Tibial nerve (tissue), 4 donors: Measurements from ENCODE around the gene AEBP2. TPM values are rescaled to one million over a fixed set of nuclear protein-coding genes. Genes with fewer than 3 reads are reported as not detected.

Source experiments
- DNase-seq, 2 donors: peaks; one replicate each; pipeline ENCODE4 v3.0.0-alpha.2; 2019; ENCODE audit warnings: low spot score in 2 of 2
- H3K27ac ChIP-seq, 4 donors: fragments of 200-600 bp; sonication (generic) in 3 of 4; one replicate each; pipeline ENCODE4 v1.5.1; 2017 to 2019; ENCODE audit warnings: mild to moderate bottlenecking in 1 of 4
- H3K27me3 ChIP-seq, 2 donors: fragments of 200-600 bp; sonication (generic) in 1 of 2; one replicate each; pipeline versions ENCODE4 v1.5.1 to v1.6.0; 2017 to 2019
- H3K36me3 ChIP-seq, 3 donors: fragments of 200-600 bp; sonication (generic); one replicate each; pipeline ENCODE4 v1.5.1; 2018 to 2019
- H3K4me1 ChIP-seq, 4 donors: fragments of 200-600 bp; sonication (generic) in 3 of 4; one replicate each; pipeline ENCODE4 v1.5.1; 2017 to 2019
- H3K4me3 ChIP-seq, 4 donors: fragments of 200-600 bp; sonication (generic) in 3 of 4; one replicate each; pipeline ENCODE4 v1.5.1; 2017 to 2019; ENCODE audit warnings: mild to moderate bottlenecking in 1 of 4, moderate library complexity in 1 of 4
- H3K9me3 ChIP-seq, 4 donors: fragments of 200-600 bp; sonication (generic) in 3 of 4; one replicate each; pipeline ENCODE4 v1.5.1; 2017 to 2019
- EP300 ChIP-seq, 2 donors: sonication (generic); formaldehyde crosslinking; IDR thresholded peaks; one replicate each; pipeline ENCODE4 v1.6.1; 2017; ENCODE audit warnings: antibody characterized with exemption in 2 of 2, mild to moderate bottlenecking in 1 of 2
- POLR2A ChIP-seq, 2 donors: fragments of 450-650 bp; IDR thresholded peaks; one replicate each; pipeline ENCODE4 v1.6.1; 2017; ENCODE audit warnings: antibody characterized with exemption in 2 of 2, mild to moderate bottlenecking in 2 of 2, moderate library complexity in 2 of 2
- WGBS, 2 donors: methylation state at CpG; one replicate each; pipeline ENCODE4 v1.1.5; 2018; 5-methylcytosine and 5-hydroxymethylcytosine counted together
- total RNA-seq, 4 donors: library from RNA; depleted of rRNA; stranded (reverse); fragments of >200 nt; gene quantifications; one replicate each; pipeline ENCODE4 v1.1.0, GENCODE V29; 2016
- TF ChIP-seq, protein P1 (sequence below), 5 experiments: fragments of 200-600 bp in 3 of 5; fragments of 450-650 bp in 2 of 5; sonication (generic) in 3 of 5; IDR thresholded peaks; one replicate each; pipeline ENCODE4 v1.5.1; 2016 to 2019; ENCODE audit warnings: antibody characterized with exemption in 5 of 5, mild to moderate bottlenecking in 3 of 5, moderate library complexity in 2 of 5

The AEBP2 gene
- total RNA-seq, 4 donors from 2014 or later = 35.7 to 55.9 (median 45.7) TPM

DNA sequence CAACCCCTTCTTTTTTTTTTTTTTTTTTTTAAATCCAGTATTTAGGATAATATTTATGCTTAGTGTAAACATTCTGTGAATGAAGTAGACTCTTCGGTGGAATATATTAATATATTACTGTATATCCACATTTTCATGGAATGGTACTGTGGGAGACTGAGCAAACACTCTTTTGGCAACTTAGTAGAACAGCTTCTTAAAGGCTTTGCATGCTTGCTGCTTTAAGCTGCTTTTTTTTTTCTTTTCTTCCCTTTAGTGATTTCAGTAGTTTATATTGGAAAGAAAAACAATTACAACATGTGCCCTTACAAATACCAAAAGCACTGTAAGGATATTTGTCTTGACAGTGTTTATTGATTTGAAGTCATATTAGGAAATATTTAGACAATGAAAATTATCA, 78.9 kb downstream of the AEBP2 start:
- Histone ChIP-seq H3K27ac (no peak overlapping the region), H3K36me3 (peaks cover 0 to 18% (median 0%) of the 10 kb centered on the region in 3 donors), H3K9me3 (no peaks in the 10 kb centered on the region), H3K4me3 (no peak overlapping the region), H3K4me1 (peaks cover 0 to 34% (median 4%) of the 10 kb centered on the region in 4 donors), H3K27me3 (no peaks in the 10 kb centered on the region)
- WGBS, 2 donors = 52 to 57% methylated on average over 1 of the region's 1 CpG
- TF ChIP-seq EP300 (IDR thresholded peaks at IDR 0.05) (no peak), POLR2A (IDR thresholded peaks at IDR 0.05) (no peak)
- TF ChIP-seq, protein P1, sequence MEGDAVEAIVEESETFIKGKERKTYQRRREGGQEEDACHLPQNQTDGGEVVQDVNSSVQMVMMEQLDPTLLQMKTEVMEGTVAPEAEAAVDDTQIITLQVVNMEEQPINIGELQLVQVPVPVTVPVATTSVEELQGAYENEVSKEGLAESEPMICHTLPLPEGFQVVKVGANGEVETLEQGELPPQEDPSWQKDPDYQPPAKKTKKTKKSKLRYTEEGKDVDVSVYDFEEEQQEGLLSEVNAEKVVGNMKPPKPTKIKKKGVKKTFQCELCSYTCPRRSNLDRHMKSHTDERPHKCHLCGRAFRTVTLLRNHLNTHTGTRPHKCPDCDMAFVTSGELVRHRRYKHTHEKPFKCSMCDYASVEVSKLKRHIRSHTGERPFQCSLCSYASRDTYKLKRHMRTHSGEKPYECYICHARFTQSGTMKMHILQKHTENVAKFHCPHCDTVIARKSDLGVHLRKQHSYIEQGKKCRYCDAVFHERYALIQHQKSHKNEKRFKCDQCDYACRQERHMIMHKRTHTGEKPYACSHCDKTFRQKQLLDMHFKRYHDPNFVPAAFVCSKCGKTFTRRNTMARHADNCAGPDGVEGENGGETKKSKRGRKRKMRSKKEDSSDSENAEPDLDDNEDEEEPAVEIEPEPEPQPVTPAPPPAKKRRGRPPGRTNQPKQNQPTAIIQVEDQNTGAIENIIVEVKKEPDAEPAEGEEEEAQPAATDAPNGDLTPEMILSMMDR (IDR thresholded peaks at IDR 0.05) = no peak
- no peak for DNase-seq

DNA sequence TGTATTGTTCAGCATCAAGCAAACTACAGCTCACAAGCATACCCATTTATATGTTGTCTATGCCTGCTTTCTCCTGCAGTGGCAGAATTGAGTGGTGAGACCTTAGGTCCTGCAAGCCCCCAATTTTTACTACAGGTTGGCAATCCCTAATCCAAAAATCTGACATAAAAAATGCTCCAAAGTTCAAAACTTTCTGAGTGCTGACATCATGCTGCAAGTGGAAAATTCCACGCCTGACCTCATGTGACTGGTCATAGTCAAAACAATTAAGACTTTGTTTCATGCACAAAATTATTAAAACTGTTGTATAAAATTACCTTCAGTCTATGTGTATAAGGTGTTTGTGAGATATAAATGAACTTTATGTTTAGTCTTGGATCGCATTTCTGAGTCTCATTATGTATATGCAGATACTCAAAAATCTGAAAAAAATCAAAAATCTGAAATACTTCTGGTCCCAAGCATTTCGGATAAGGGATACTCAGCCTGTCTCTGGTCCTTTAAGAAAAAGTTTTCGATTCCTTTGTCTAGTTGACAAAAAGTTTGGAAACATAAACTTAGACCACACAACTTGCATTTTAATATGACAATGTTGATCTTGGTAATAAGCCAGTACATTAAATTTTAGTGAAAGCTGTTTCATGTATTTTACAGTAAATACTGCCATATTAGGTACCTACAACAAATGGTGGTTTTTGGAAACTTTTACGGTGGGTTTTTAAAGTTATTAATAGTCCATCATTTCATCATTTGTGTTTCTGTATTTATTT, 81.5 kb downstream of the AEBP2 start:
- Histone ChIP-seq H3K4me1 (peaks cover 0 to 34% (median 4%) of the 10 kb centered on the region in 4 donors), H3K27me3 (no peaks in the 10 kb centered on the region), H3K27ac (no peak overlapping the region), H3K4me3 (no peak overlapping the region), H3K36me3 (peaks cover 0 to 17% (median 0%) of the 10 kb centered on the region in 3 donors), H3K9me3 (no peaks in the 10 kb centered on the region)
- no peak for TF ChIP-seq EP300 (IDR thresholded peaks at IDR 0.05)
- TF ChIP-seq, protein P1 (IDR thresholded peaks at IDR 0.05) = no peak
- TF ChIP-seq POLR2A (IDR thresholded peaks at IDR 0.05) = no peak
- WGBS, 2 donors = 44 to 47% methylated on average over 5 of the region's 5 CpGs
- no peak for DNase-seq

DNA sequence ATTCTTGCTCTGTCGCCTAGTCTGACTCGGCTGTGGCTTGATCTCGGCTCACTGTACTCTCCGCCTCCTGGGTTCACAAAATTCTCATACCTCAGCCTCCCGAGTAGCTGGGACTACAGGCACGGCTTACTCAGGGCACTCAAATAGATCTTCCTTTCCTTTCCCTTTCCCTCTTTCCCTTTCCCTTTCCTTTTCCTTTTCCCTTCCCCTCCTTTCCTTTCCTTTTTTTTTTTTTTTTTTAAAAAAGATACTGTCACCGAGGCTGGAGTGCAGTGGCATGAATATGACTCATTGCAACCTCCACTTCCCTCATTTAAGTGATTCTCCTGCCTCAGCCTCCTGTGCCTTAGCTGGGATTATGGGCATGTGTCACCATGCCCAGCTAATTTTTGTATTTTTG, 86.0 kb downstream of the AEBP2 start:
- H3K36me3 ChIP-seq = peaks cover 0 to 15% (median 0%) of the 10 kb centered on the region in 3 donors
- H3K9me3 ChIP-seq = no peaks in the 10 kb centered on the region
- no peak overlapping the region for H3K4me3 ChIP-seq
- 83 to 86% methylated on average over 7 of the region's 7 CpGs for WGBS, 2 donors
- no peaks in the 10 kb centered on the region for H3K27me3 ChIP-seq
- DNase-seq = no peak
- TF ChIP-seq EP300 (IDR thresholded peaks at IDR 0.05) = no peak
- TF ChIP-seq, protein P1 (IDR thresholded peaks at IDR 0.05) = no peak
- no peak for TF ChIP-seq POLR2A (IDR thresholded peaks at IDR 0.05)
- no peak overlapping the region for H3K27ac ChIP-seq
- peaks cover 0 to 22% (median 3%) of the 10 kb centered on the region in 4 donors for H3K4me1 ChIP-seq

DNA sequence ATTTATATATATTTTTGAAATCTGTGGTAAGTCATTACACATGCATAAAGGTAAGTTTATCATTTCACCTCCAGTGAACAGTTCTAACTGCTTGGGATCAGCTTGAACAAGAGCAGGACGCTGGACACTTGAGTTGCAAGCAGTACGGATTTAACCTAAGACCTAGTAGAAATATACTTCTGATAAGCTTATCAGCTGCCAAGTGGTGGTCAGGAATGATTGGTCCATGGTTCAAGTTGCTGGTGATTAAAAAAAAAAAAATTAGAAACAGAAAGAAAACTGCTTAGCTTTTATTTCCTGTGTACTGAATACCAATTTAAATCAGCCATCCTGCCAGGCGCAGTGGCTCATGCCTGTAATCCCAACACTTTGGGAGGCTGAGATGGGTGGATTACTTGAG, 88.6 kb downstream of the AEBP2 start:
- Histone ChIP-seq H3K27ac (no peak overlapping the region), H3K36me3 (peaks cover 0 to 9% (median 0%) of the 10 kb centered on the region in 3 donors), H3K9me3 (no peaks in the 10 kb centered on the region), H3K4me1 (peaks cover 0 to 15% (median 3%) of the 10 kb centered on the region in 4 donors), H3K4me3 (no peak overlapping the region), H3K27me3 (no peaks in the 10 kb centered on the region)
- DNase-seq = no peak
- TF ChIP-seq, protein P1 (IDR thresholded peaks at IDR 0.05) = no peak
- TF ChIP-seq POLR2A (IDR thresholded peaks at IDR 0.05) (no peak), EP300 (IDR thresholded peaks at IDR 0.05) (no peak)
- 91 to 93% methylated on average over 3 of the region's 3 CpGs for whole genome bisulfite sequencing, 2 donors

DNA sequence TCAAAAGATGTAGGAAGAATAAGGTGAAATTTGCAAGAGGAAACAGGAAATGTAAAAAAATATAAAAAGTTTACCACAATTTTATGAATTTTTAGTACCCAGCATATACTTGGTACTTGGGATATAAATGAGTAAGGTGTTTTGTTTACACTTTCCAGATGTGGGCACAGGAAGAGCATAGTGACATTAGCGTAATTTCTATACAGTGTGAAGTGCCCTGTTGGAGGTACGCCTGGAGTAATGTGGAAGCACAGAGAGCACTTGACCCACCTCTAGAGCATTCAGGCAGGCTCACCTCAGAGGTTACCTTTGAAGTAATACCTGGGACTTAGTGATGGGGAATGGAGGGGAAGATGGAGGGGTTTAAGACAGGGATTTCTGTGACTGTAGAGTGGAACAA, 89.5 kb downstream of the AEBP2 start:
- Histone ChIP-seq H3K27ac (no peak overlapping the region), H3K9me3 (no peaks in the 10 kb centered on the region), H3K36me3 (peaks cover 0 to under 1% (median 0%) of the 10 kb centered on the region in 3 donors), H3K27me3 (no peaks in the 10 kb centered on the region), H3K4me3 (no peak overlapping the region), H3K4me1 (peaks cover 0 to 15% (median 3%) of the 10 kb centered on the region in 4 donors)
- WGBS, 2 donors = 93 to 94% methylated on average over 2 of the region's 2 CpGs
- TF ChIP-seq, protein P1 (IDR thresholded peaks at IDR 0.05) = no peak
- no peak for TF ChIP-seq EP300 (IDR thresholded peaks at IDR 0.05)
- no peak for TF ChIP-seq POLR2A (IDR thresholded peaks at IDR 0.05)
- no peak for DNase-seq
